HL-60 (cell line): ENCODE results near the gene ZNF813.

Experiments
- GABPA ChIP-seq: IDR thresholded peaks from 2 replicates; pipeline ENCODE4 v1.6.1; 2012; ENCODE audit warnings: low read depth
- TF ChIP-seq, protein P1 (sequence below): IDR thresholded peaks from one replicate; pipeline ENCODE4 v1.5.1; 2011; ENCODE audit warnings: low read length, control low read depth, inconsistent platforms; ENCODE audit not compliant: insufficient read depth

GRCh38 chr19:53520163-53520546 lies 52.6 kb downstream of the ZNF813 start:
- TF ChIP-seq, protein P1, sequence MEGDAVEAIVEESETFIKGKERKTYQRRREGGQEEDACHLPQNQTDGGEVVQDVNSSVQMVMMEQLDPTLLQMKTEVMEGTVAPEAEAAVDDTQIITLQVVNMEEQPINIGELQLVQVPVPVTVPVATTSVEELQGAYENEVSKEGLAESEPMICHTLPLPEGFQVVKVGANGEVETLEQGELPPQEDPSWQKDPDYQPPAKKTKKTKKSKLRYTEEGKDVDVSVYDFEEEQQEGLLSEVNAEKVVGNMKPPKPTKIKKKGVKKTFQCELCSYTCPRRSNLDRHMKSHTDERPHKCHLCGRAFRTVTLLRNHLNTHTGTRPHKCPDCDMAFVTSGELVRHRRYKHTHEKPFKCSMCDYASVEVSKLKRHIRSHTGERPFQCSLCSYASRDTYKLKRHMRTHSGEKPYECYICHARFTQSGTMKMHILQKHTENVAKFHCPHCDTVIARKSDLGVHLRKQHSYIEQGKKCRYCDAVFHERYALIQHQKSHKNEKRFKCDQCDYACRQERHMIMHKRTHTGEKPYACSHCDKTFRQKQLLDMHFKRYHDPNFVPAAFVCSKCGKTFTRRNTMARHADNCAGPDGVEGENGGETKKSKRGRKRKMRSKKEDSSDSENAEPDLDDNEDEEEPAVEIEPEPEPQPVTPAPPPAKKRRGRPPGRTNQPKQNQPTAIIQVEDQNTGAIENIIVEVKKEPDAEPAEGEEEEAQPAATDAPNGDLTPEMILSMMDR: no peak
- no peak for TF ChIP-seq GABPA
